KOPT-K1 (cell line): ENCODE data around the gene PARP8.

Source experiments
- H3K27ac ChIP-seq: fragments of 200-600 bp; sonication (generic); 2 replicates; pipeline ENCODE4 v1.5.1; 2016; ENCODE audit warnings: antibody characterized with exemption, mild to moderate bottlenecking, low read depth, low read length; ENCODE audit not compliant: poor library complexity, severe bottlenecking
- H3K36me3 ChIP-seq: fragments of 200-600 bp; sonication (generic); 2 replicates; pipeline ENCODE4 v1.5.1; 2017; ENCODE audit warnings: antibody characterized with exemption, mild to moderate bottlenecking, low read length, moderate library complexity; ENCODE audit not compliant: insufficient read depth
- H3K9me3 ChIP-seq: fragments of 200-600 bp; sonication (generic); 2 replicates; pipeline ENCODE4 v1.5.1; 2017; ENCODE audit warnings: antibody characterized with exemption, low read length, mild to moderate bottlenecking; ENCODE audit not compliant: insufficient read depth, poor library complexity, severe bottlenecking

The PARP8 gene

GRCh38 chr5:50727149-50727496, 60.7 kb downstream of the PARP8 start:
- H3K36me3 ChIP-seq: no peaks in the 10 kb centered on the region
- no peak overlapping the region for H3K27ac ChIP-seq
- no peaks in the 10 kb centered on the region for H3K9me3 ChIP-seq

DNA sequence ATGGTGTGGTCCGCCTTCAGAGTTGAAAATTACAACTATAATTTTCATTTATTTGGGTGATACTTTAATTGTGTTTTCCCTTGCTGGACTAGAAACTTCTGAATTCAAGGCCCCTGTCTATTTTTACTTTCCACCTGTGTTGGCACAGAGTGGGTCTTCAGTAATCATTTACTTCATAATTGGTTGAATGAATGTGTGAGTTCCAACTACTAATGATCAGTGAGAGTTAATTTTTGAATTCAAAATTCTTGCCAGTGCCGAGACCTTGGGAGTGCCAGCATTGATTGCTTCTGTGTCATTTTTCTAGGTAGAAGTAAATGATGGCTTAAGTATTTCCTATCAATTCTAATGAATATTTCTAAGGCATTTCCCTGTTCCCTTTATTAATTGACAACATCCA, 61.4 kb downstream of the PARP8 start:
- Histone ChIP-seq H3K9me3 (no peaks in the 10 kb centered on the region), H3K27ac (no peak overlapping the region), H3K36me3 (no peaks in the 10 kb centered on the region)

GRCh38 chr5:50730336-50730735, 63.9 kb downstream of the PARP8 start:
- no peak overlapping the region for H3K27ac ChIP-seq
- H3K9me3 ChIP-seq: no peaks in the 10 kb centered on the region
- H3K36me3 ChIP-seq: no peaks in the 10 kb centered on the region

DNA sequence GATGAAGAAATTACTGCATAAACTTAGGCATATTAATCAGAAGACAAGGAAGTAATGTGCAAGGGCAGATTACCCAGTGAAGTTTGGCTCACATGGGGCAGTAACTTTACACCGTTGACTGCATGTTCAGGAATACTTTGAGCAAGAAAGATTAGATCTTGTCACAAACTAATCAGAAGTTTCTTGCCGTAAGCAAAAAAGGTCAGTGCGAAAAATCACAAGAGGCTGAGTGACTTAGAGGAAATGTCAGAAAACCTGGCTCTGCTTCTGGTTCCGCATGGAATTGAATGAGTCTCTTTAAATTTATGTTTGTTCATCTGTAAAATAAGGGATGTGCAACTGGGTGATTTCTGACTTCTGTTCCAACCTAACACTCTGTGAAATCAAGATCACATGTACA, 64.4 kb downstream of the PARP8 start:
- Histone ChIP-seq H3K27ac (no peak overlapping the region), H3K36me3 (no peaks in the 10 kb centered on the region), H3K9me3 (no peaks in the 10 kb centered on the region)

DNA sequence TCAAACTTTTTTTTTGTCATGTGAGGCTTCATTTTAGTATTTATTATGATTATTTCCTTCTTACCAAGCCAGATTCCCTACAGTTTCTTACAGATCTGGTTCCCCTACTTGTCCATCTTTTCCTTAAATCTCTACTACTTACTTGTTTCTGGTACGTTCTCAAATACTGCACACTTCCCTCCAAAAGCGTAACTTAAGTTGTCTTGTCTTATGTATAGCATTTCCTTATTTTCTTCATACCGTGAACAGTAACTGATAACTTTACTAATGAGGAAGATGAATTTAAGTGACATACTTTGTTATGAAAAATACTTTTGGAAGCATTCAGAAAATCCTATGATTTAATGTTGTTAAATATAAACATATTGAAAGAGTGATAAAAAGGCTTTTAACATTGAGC, 67.3 kb downstream of the PARP8 start:
- no peaks in the 10 kb centered on the region for H3K9me3 ChIP-seq
- H3K36me3 ChIP-seq: no peaks in the 10 kb centered on the region
- no peak overlapping the region for H3K27ac ChIP-seq

DNA sequence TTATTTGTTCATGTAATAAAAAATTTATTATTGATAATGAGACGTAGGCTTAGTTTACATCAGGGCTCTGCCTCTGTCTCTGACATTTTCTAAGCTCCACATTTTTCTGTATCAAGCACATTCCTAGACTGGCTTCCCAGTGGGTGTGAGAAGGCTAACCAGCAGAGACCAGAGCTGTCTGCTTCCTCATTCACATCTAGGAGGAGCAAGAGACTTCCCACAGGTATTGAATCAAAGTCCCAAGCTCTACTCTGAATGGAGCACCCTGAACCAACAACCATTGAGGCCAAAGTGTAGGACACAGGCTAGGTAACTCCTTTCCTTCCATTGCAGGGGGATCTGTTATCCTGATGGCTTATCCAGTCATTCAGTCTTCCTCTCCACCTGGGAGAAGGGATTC, 72.4 kb downstream of the PARP8 start:
- H3K27ac ChIP-seq: no peak overlapping the region
- no peaks in the 10 kb centered on the region for H3K9me3 ChIP-seq
- H3K36me3 ChIP-seq: no peaks in the 10 kb centered on the region

DNA sequence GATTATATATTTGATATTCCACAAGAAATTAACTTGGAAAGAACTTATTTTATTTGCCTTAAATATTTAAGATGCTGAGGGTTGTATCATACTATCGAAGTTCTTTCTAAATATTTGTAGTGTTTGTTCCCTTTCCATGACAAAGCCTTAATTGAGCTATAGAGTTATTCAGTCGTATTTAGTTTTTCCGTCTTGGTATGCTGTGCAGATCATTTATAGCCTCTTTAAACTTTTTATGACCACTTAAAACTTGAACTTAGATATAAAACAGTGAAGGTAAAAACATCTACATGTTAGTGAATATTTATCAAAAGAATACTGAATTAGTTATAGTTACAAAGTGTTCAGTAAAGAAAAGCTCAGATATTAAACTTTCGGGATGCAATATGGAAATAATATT, 74.4 kb downstream of the PARP8 start:
- Histone ChIP-seq H3K9me3 (no peaks in the 10 kb centered on the region), H3K36me3 (no peaks in the 10 kb centered on the region), H3K27ac (no peak overlapping the region)

- Histone ChIP-seq H3K36me3 (no peaks in the 10 kb centered on the region), H3K27ac (peak overlapping the region; percentile 79), H3K9me3 (no peaks in the 10 kb centered on the region)
Measured at GRCh38 chr5:50744776-50745175, 78.3 kb downstream of the PARP8 start.

DNA sequence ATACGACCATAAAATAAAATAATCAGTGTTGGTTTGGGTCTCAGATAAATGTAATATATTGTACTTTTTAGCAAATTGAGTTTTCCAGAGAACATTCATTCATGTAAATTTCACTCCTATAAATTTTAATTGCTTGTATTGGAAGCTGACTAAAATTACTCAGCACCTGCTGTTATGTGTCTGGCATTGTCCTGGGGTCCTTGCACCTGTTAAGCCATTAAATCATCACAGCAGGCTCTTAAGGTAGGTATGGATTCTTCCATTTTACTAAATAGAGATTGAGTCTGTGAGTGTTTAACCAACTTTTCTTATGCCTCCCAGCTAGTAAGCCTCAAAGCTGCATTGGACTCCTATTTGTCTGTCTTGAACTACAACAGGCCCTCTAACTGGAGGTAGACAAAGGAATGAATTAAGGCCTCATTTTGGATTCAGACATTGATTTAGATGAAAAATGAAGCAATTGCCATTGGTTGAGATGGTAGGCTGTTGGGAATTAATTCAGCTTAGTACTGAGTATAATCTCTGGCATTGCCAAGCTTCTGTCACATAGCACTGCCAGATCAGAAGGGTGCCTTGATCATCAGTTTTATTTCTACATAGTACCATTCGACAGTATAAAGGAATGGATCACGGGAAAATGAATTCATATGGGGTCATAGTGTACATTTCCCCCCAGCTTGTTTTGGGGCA, 78.9 kb downstream of the PARP8 start:
- no peaks in the 10 kb centered on the region for H3K9me3 ChIP-seq
- no peaks in the 10 kb centered on the region for H3K36me3 ChIP-seq
- peak overlapping the region; percentile 79 for H3K27ac ChIP-seq

DNA sequence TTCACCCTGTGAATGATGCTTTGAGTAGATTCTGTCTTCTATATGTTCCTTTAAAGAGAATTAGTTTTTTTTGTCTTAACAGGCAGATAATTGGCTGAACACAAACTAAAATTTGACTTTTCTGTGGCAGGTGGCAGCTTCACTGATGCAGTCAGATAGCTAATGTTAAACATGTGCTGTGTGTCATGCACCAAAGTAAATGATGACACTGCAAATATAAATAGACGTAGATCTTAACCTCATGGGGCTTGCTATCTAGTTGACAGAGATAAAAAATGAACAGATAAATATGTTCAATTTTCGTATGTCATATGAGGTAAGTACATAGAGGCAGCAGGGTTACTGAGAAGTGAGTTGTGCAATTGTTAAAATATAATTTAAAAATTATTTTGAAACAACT, 82.7 kb downstream of the PARP8 start:
- Histone ChIP-seq H3K27ac (peak overlapping the region; percentile 32), H3K36me3 (no peaks in the 10 kb centered on the region), H3K9me3 (no peaks in the 10 kb centered on the region)

DNA sequence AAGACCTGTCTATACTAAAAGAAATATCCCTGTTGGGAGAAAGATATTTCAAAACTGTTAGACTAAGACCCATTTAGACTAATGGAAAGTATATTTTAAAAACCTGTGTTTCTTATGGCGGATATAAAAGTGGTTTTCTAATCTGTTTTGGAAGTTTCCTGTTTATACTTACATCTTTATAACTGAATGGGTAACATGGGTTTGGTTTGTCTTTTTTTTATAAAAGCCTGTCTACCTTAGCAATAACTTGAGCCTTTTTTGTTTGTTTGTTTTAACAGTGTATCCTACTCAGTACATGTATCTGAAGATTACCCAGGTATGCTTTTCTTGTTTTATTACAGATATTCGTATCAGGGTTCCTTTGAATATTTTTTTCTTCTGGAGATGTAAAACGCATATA, 83.4 kb downstream of the PARP8 start:
- H3K27ac ChIP-seq: peak overlapping the region; percentile 29
- no peaks in the 10 kb centered on the region for H3K9me3 ChIP-seq
- no peaks in the 10 kb centered on the region for H3K36me3 ChIP-seq

GRCh38 chr5:50751064-50751657, 84.7 kb downstream of the PARP8 start:
- no peaks in the 10 kb centered on the region for H3K9me3 ChIP-seq
- H3K27ac ChIP-seq: no peak overlapping the region
- H3K36me3 ChIP-seq: no peaks in the 10 kb centered on the region

GRCh38 chr5:50752800-50753199, 86.4 kb downstream of the PARP8 start:
- Histone ChIP-seq H3K27ac (no peak overlapping the region), H3K9me3 (no peaks in the 10 kb centered on the region), H3K36me3 (no peaks in the 10 kb centered on the region)

DNA sequence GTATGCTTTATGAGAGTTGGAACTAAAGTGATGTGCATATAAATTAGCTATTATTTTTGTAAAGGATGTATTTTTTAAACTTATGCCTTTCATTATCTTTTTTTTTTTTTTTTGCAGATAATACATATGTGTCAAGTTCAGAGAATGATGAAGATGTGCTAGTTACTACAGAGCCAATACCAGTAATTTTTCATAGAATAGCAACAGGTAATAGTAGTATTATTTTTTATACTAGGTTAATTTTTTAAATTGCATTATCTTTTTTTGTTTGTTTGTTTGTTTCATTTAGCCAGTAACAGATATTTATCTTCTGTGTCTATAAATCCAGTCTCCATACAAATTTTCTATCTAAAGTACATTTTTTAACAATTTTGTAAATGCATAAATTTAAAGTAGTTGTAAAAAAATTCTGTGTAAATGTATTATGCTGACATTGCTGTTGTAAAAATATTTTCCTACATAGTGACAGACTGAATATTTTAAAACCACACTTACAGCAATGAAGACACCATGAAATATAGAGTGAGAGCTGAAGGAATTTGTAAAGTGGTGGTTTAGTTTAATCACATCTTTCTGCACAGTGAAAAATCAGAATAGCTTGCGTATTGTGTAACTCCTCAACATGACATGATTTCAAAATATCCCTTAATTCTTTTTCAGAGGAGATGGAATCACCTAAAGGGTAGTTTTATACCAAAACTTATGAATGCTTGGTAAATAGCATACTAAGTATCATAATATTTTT, 93.3 kb downstream of the PARP8 start:
- H3K27ac ChIP-seq: no peak overlapping the region
- peaks cover 26% of the 10 kb centered on the region for H3K36me3 ChIP-seq

DNA sequence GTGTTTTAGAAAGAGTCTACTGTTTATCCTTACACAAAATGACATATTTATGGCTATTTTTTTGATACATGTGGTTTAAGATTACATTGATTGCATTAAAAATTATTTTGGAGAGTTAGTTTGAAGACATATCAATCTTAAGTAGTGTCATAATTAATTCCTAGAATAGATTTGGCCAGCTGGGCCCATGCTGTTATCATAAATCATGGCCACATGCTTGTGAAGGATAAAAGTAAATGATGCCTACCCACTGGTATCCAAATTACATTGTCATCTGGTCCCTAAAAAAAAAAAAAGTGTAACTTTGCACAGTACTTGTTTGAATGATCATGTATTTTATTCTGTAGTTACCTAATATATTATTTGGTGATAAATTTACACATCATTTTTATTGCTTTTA, 96.9 kb downstream of the PARP8 start:
- H3K9me3 ChIP-seq: no peaks in the 10 kb centered on the region
- peaks cover 26% of the 10 kb centered on the region for H3K36me3 ChIP-seq
- H3K27ac ChIP-seq: no peak overlapping the region

More for the DNA sequence above, 93.3 kb downstream of the PARP8 start:
- no peaks in the 10 kb centered on the region for H3K9me3 ChIP-seq

- H3K9me3 ChIP-seq: no peaks in the 10 kb centered on the region
- no peak overlapping the region for H3K27ac ChIP-seq
- peaks cover 26% of the 10 kb centered on the region for H3K36me3 ChIP-seq
Measured at GRCh38 chr5:50763846-50764245, 97.4 kb downstream of the PARP8 start.
